ENCODE results near the gene AANAT. TPM values are rescaled to one million over a fixed set of nuclear protein-coding genes. Genes with fewer than 3 reads are reported as not detected.

Gene AANAT
- total RNA-seq, 1 experiment from 2014 or later: not detected

DNA sequence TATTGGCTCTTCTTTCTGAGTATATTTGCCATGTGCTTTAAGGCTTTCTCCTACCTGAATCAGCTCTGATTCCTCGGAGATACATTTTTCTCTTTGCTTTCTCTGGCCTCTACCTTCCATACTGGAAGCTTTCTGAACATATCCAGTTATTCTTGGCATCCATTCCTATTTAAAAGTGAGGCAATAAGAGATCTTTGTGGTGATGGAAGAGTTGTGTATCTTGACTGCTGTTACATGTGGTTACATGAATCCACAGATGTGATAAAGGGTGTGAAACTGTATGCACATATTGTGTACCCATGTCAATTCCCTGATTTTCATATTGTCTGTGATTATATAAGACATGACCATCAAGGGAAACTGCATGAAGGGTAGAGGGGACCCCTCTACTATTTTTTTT is 38.9 kb upstream of the AANAT start:
- no peak for TF ChIP-seq CTCF (IDR thresholded peaks at IDR 0.05; ENCODE audit: unreplicated experiment)
- no peak overlapping the region for H3K27ac Mint-ChIP-seq (ENCODE audit: unreplicated experiment)
- no peaks in the 10 kb centered on the region for H3K27me3 Mint-ChIP-seq (ENCODE audit: unreplicated experiment)
- CTCF ChIA-PET: no interaction called here
- H3K36me3 Mint-ChIP-seq (ENCODE audit: insufficient read depth, unreplicated experiment): no peaks in the 10 kb centered on the region
- no peak overlapping the region for H3K4me3 Mint-ChIP-seq (ENCODE audit: low read depth, unreplicated experiment)
- no peaks in the 10 kb centered on the region for H3K9me3 Mint-ChIP-seq (ENCODE audit: low read depth, unreplicated experiment)
- no peak for DNase-seq
- no TSS peak for BruUV-seq (replicated peaks)
- H3K4me1 Mint-ChIP-seq (ENCODE audit: low read depth, unreplicated experiment): no peaks in the 10 kb centered on the region
- intact Hi-C loops (cut with micrococcal nuclease; ENCODE audit: unreplicated experiment): no loop called here

DNA sequence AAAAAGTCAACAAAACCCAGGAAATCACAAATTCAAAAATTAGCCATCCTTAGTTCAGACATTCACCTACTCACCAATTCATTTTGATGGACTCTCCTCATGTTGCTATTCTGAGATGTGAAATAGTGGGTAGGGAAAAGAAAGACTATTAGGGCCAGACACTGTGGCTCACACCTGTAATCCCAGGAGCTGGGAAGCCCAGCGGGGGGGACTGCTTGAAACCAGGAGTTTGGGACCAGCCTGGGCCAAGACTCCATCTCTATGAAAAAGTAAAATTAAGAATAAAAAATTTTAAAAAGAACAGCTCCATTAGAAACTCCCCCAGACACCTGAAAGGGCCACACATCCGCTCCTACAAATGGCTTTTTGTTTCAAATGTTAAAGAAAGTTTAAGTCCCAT is 35.9 kb upstream of the AANAT start:
- CTCF ChIA-PET: no interaction called here
- TF ChIP-seq CTCF (IDR thresholded peaks at IDR 0.05; ENCODE audit: unreplicated experiment): no peak
- Mint-ChIP-seq H3K9me3 (ENCODE audit: low read depth, unreplicated experiment) (no peaks in the 10 kb centered on the region), H3K4me3 (ENCODE audit: low read depth, unreplicated experiment) (no peak overlapping the region), H3K27ac (ENCODE audit: unreplicated experiment) (no peak overlapping the region), H3K36me3 (ENCODE audit: insufficient read depth, unreplicated experiment) (no peaks in the 10 kb centered on the region), H3K4me1 (ENCODE audit: low read depth, unreplicated experiment) (no peaks in the 10 kb centered on the region), H3K27me3 (ENCODE audit: unreplicated experiment) (no peaks in the 10 kb centered on the region)
- DNase-seq: no peak
- BruUV-seq (replicated peaks): no TSS peak
- intact Hi-C loops (cut with micrococcal nuclease; ENCODE audit: unreplicated experiment): no loop called here

DNA sequence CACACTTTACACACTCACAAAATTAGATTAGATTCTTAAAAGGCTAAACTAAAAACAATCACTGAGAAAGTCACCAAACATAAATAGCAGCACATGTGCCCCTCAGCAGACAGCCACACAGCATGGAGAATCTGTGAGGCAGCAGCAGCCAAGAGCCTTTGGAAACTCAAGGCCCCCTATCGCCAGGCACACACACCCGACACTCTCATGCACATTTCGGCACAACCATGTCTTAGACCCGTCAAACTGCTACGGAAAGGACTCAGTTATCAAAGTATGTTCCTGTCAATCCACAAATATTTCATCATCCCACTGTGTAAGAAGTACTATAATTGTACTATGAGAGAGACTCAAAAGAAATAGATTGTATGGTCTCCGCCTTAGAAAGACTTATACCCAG is 35.4 kb upstream of the AANAT start:
- Mint-ChIP-seq H3K9me3 (ENCODE audit: low read depth, unreplicated experiment) (no peaks in the 10 kb centered on the region), H3K36me3 (ENCODE audit: insufficient read depth, unreplicated experiment) (no peaks in the 10 kb centered on the region), H3K4me3 (ENCODE audit: low read depth, unreplicated experiment) (no peak overlapping the region), H3K27ac (ENCODE audit: unreplicated experiment) (no peak overlapping the region), H3K4me1 (ENCODE audit: low read depth, unreplicated experiment) (no peaks in the 10 kb centered on the region), H3K27me3 (ENCODE audit: unreplicated experiment) (no peaks in the 10 kb centered on the region)
- DNase-seq: no peak
- no TSS peak for BruUV-seq (replicated peaks)
- intact Hi-C loops (cut with micrococcal nuclease; ENCODE audit: unreplicated experiment): no loop called here
- TF ChIP-seq CTCF (IDR thresholded peaks at IDR 0.05; ENCODE audit: unreplicated experiment): no peak
- CTCF ChIA-PET: no interaction called here

- CTCF ChIA-PET: no interaction called here
- intact Hi-C loops (cut with micrococcal nuclease; ENCODE audit: unreplicated experiment): no loop called here
- BruUV-seq (replicated peaks): no TSS peak
Observed at GRCh38 chr17:76432712-76433336, 34.6 kb upstream of the AANAT start.

More at GRCh38 chr17:76432712-76433336, 34.6 kb upstream of the AANAT start:
- no peaks in the 10 kb centered on the region for H3K9me3 Mint-ChIP-seq (ENCODE audit: low read depth, unreplicated experiment)
- H3K4me1 Mint-ChIP-seq (ENCODE audit: low read depth, unreplicated experiment): no peaks in the 10 kb centered on the region
- DNase-seq: no peak
- H3K27ac Mint-ChIP-seq (ENCODE audit: unreplicated experiment): no peak overlapping the region
- no peak overlapping the region for H3K4me3 Mint-ChIP-seq (ENCODE audit: low read depth, unreplicated experiment)
- peak; percentile 68 for TF ChIP-seq CTCF (IDR thresholded peaks at IDR 0.05; ENCODE audit: unreplicated experiment)
- no peaks in the 10 kb centered on the region for H3K27me3 Mint-ChIP-seq (ENCODE audit: unreplicated experiment)
- no peaks in the 10 kb centered on the region for H3K36me3 Mint-ChIP-seq (ENCODE audit: insufficient read depth, unreplicated experiment)
